ENCODE results near the gene NOMO2.
A peak's percentile ranks its signal among the peaks of the same experiment; 100 is the strongest.
"Not testable (repeated sequence)": the region's sequence is repeated elsewhere in the genome, so short reads cannot be mapped to it uniquely, and the experiment has no call there.

GRCh38 chr16:18561727-18562314 is at the start of gene NOMO2:
- TF ChIP-seq CTCF (IDR thresholded peaks at IDR 0.05 in 8 of 11, conservative IDR thresholded peaks at IDR 0.05 in 3 of 11); POLR2A (IDR thresholded peaks at IDR 0.05): not testable (repeated sequence)
- TF ChIP-seq POLR2AphosphoS5 (IDR thresholded peaks at IDR 0.05), result peak in 2 of 3 donors; percentile 36 to 55
